Activated CD8-positive, alpha-beta T cell treated with anti-CD3 and anti-CD28 coated beads for 36 hours (primary cell): ENCODE results near the gene CYBC1. TPM values are rescaled to one million over a fixed set of nuclear protein-coding genes. Genes with fewer than 3 reads are reported as not detected.

Source experiments
- ATAC-seq: fragments of 200-7000 bp; cut with Tn5 transposase; one replicate; pipeline ENCODE4 v1.10.0; 2021; ENCODE audit warnings: mild to moderate bottlenecking, moderate library complexity
- CTCF ChIA-PET: fragments of 350-600 bp; sonication (Branson Sonifier 250); formaldehyde crosslinking; loops from one replicate; lab custom pipeline; 2021; ENCODE audit warnings: antibody characterized with exemption; lab: Charles Lee
- POLR2A ChIA-PET: fragments of 350-600 bp; sonication (Branson Sonifier 250); formaldehyde crosslinking; loops from one replicate; lab custom pipeline; 2021; ENCODE audit warnings: antibody characterized with exemption; lab: Charles Lee
- DNase-seq: peaks from one replicate; pipeline ENCODE4 v3.0.0-alpha.2; 2020
- H3K27ac Mint-ChIP-seq: one replicate; pipeline ENCODE4 v1.8.0; 2021; ENCODE audit warnings: mild to moderate bottlenecking, mixed read lengths
- H3K27me3 Mint-ChIP-seq: one replicate; pipeline ENCODE4 v1.8.0; 2021; ENCODE audit warnings: mixed read lengths
- H3K36me3 Mint-ChIP-seq: one replicate; pipeline ENCODE4 v1.8.0; 2021; ENCODE audit warnings: low read depth, mixed read lengths
- H3K4me1 Mint-ChIP-seq: one replicate; pipeline ENCODE4 v1.8.0; 2021; ENCODE audit warnings: low read depth, mixed read lengths
- H3K4me3 Mint-ChIP-seq: one replicate; pipeline ENCODE4 v1.8.0; 2021; ENCODE audit warnings: mild to moderate bottlenecking, moderate library complexity, mixed read lengths
- H3K9me3 Mint-ChIP-seq: one replicate; pipeline ENCODE4 v1.8.0; 2021; ENCODE audit warnings: mixed read lengths
- CTCF ChIP-seq: fragments of 200-600 bp; IDR thresholded peaks from one replicate; pipeline ENCODE4 v1.8.0; 2022; ENCODE audit warnings: antibody characterized with exemption, mild to moderate bottlenecking
- intact Hi-C: fragments of 100-400 bp; cut with micrococcal nuclease; formaldehyde crosslinking; loops from one replicate; pipeline ENCODE4 v1.10.0; 2022
- total RNA-seq, 2 experiments: library from RNA; stranded (reverse); gene quantifications; one replicate each; pipeline ENCODE4 v1.2.3, GENCODE V29; 2021

CYBC1 gene
- total RNA-seq, 2 experiments from 2014 or later = 189 to 192 TPM

DNA sequence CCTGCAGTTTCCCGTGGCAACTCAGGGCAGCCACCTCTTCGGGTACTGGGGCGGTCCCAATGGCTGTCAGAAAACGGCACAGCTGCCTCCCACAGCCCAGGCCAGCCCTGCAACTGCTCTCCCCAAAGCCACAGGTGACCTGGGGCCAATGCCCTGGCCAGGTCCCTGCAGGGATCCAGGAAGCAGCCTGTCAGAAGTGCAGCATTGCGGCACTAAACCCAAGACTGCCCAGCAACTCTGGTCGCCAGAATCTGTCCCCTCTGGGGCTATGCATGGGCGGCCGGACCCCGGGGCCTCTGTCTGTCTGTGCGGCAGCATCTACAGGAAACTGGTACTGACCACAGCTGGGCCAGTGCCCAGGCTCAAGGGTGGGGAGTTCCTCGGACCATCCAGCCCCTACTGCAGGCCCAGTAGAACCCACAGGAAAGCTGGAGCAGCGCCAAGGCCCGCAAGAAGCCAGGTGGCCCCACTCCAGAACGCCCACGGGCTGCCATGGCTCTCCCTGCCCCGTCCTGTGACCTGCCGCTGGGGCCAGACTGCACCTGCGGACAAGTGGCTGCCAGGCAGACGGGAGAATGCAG is 5.5 kb downstream of the CYBC1 start:
- ChIA-PET POLR2A (interaction anchor here (1.5 to 2.2 kb wide), 2 partner anchors 9 to 10 kb away, joined by 3 to 11 read pairs; no protein-coding TSS in a partner anchor), CTCF (interaction anchor here (1.3 kb wide), 1 partner anchor 20 kb away, joined by 4 read pairs; no protein-coding TSS in a partner anchor)
- peaks cover 42% of the 10 kb centered on the region for H3K36me3 Mint-ChIP-seq
- intact Hi-C loops = no loop called here
- no peak for TF ChIP-seq CTCF
- peaks cover 16% of the 10 kb centered on the region for H3K4me1 Mint-ChIP-seq
- H3K9me3 Mint-ChIP-seq = no peaks in the 10 kb centered on the region
- DNase-seq (no peak), ATAC-seq (no peak)
- H3K27ac Mint-ChIP-seq = no peak overlapping the region
- H3K27me3 Mint-ChIP-seq = no peaks in the 10 kb centered on the region
- no peak overlapping the region for H3K4me3 Mint-ChIP-seq

GRCh38 chr17:82444284-82444893 is 6.2 kb downstream of the CYBC1 start:
- ChIA-PET CTCF (interaction anchor here (1.3 kb wide), 1 partner anchor 20 kb away, joined by 4 read pairs; no protein-coding TSS in a partner anchor), POLR2A (interaction anchor here (1.5 to 2.2 kb wide), 2 partner anchors 8 to 10 kb away, joined by 3 to 11 read pairs; no protein-coding TSS in a partner anchor)
- TF ChIP-seq CTCF = no peak
- H3K36me3 Mint-ChIP-seq = peaks cover 36% of the 10 kb centered on the region
- no peak for DNase-seq
- no peak for ATAC-seq
- no peaks in the 10 kb centered on the region for H3K9me3 Mint-ChIP-seq
- intact Hi-C loops = no loop called here
- H3K4me1 Mint-ChIP-seq = peaks cover 16% of the 10 kb centered on the region
- H3K4me3 Mint-ChIP-seq = no peak overlapping the region
- no peak overlapping the region for H3K27ac Mint-ChIP-seq
- H3K27me3 Mint-ChIP-seq = no peaks in the 10 kb centered on the region

DNA sequence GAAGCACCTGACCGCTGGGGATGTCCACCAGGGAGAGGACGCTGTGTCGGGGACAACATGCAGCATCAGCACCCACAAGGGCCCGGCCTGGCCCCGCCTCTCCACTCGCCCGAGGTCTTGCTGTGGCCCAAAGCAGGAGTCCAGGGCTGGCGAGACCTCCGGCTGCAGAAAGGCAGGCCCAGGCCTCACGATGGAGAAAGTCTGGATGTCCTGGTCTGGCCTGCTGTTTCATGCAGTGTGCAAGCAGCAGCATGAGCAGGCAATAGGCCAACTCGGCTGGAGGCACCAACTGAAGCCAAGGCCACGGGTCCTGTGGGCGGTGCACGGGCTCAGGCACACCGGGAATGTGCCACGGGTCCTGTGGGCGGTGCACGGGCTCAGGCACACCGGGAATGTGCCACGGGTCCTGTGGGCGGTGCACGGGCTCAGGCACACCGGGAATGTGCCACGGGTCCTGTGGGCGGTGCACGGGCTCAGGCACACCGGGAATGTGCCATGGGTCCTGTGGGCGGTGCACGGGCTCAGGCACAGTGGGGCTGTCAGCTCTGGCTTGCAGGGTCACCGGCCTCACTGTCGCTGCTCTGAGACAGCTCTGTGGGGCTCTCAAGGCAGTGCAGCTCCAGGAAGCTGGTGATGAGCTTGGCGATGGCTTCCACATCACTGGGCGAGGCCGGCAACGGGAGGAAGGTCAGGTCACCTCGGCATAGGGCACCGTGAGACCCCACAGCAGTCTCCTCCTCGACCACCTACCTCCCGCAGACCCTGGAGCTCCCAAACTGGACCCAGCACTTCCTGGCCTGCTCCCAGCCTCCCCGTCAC is 6.9 kb downstream of the CYBC1 start:
- ChIA-PET POLR2A (interaction anchor here (0.7 kb wide), 1 partner anchor 33 kb away, joined by 3 read pairs; no protein-coding TSS in a partner anchor), CTCF (interaction anchor here (0.8 kb wide), 1 partner anchor 110 kb away, joined by 3 read pairs; no protein-coding TSS in a partner anchor)
- H3K27me3 Mint-ChIP-seq = no peaks in the 10 kb centered on the region
- no peak overlapping the region for H3K27ac Mint-ChIP-seq
- intact Hi-C loops = no loop called here
- no peaks in the 10 kb centered on the region for H3K9me3 Mint-ChIP-seq
- no peak overlapping the region for H3K4me3 Mint-ChIP-seq
- no peak for ATAC-seq
- peaks cover 30% of the 10 kb centered on the region for H3K36me3 Mint-ChIP-seq
- no peak for TF ChIP-seq CTCF
- peaks cover 12% of the 10 kb centered on the region for H3K4me1 Mint-ChIP-seq
- DNase-seq = no peak

GRCh38 chr17:82442643-82443464 is 7.7 kb downstream of the CYBC1 start:
- intact Hi-C loops = no loop called here
- no peak for ATAC-seq
- POLR2A ChIA-PET = interaction anchor here (0.7 to 1.4 kb wide), 4 partner anchors 15 to 104 kb away, joined by 3 to 4 read pairs (median 4); partner anchors contain the start of gene NARF
- no peak overlapping the region for H3K27ac Mint-ChIP-seq
- H3K36me3 Mint-ChIP-seq = peaks cover 28% of the 10 kb centered on the region
- H3K4me1 Mint-ChIP-seq = peaks cover 12% of the 10 kb centered on the region
- no peak for TF ChIP-seq CTCF
- no peaks in the 10 kb centered on the region for H3K27me3 Mint-ChIP-seq
- DNase-seq = no peak
- no peaks in the 10 kb centered on the region for H3K9me3 Mint-ChIP-seq
- CTCF ChIA-PET = interaction anchor here (0.8 to 1.3 kb wide), 2 partner anchors 18 to 111 kb away, joined by 3 to 6 read pairs; no protein-coding TSS in a partner anchor
- no peak overlapping the region for H3K4me3 Mint-ChIP-seq
